Parathyroid adenoma (tissue), 2 donors: ENCODE measurements around the gene FBXO4.
A peak's percentile ranks its signal among the peaks of the same experiment; 100 is the strongest.

ENCODE experiments used
- H2AFZ ChIP-seq: fragments of 300-600 bp; sonication (generic); one replicate; pipeline ENCODE4 v1.7.0; 2017; ENCODE audit warnings: antibody characterized with exemption, mild to moderate bottlenecking
- H3K27ac ChIP-seq: fragments of 300-600 bp; sonication (generic); one replicate; pipeline ENCODE4 v1.7.0; 2017
- H3K27me3 ChIP-seq: fragments of 300-600 bp; sonication (generic); one replicate; pipeline ENCODE4 v1.7.0; 2017; ENCODE audit warnings: low read length; ENCODE audit not compliant: control insufficient read depth, insufficient read depth
- H3K36me3 ChIP-seq: fragments of 300-600 bp; sonication (generic); one replicate; pipeline ENCODE4 v1.7.0; 2017; ENCODE audit warnings: low read length; ENCODE audit not compliant: control insufficient read depth, insufficient read depth
- H3K4me1 ChIP-seq: fragments of 300-600 bp; sonication (generic); one replicate; pipeline ENCODE4 v1.7.0; 2017; ENCODE audit warnings: control low read depth
- H3K4me2 ChIP-seq: fragments of 300-600 bp; sonication (generic); one replicate; pipeline ENCODE4 v1.7.0; 2017; ENCODE audit warnings: low read length
- H3K4me3 ChIP-seq: fragments of 300-600 bp; sonication (generic); one replicate; pipeline ENCODE4 v1.7.0; 2017; ENCODE audit warnings: low read depth, low read length
- H3K79me2 ChIP-seq: fragments of 300-600 bp; sonication (generic); one replicate; pipeline ENCODE4 v1.7.0; 2017; ENCODE audit warnings: control low read depth
- H3K9ac ChIP-seq: fragments of 300-600 bp; sonication (generic); one replicate; pipeline ENCODE4 v1.7.0; 2017; ENCODE audit warnings: mild to moderate bottlenecking
- H3K9me3 ChIP-seq: fragments of 300-600 bp; sonication (generic); one replicate; pipeline ENCODE4 v1.7.0; 2017; ENCODE audit warnings: low read length; ENCODE audit not compliant: control insufficient read depth
- CTCF ChIP-seq: fragments of 300-600 bp; sonication (generic); IDR thresholded peaks from one replicate; pipeline ENCODE4 v1.7.0; 2017; ENCODE audit warnings: antibody characterized with exemption, mild to moderate bottlenecking
- donor health status: primary hyperparathyroidism.

Gene FBXO4

GRCh38 chr5:41924872-41925554 lies at the start of gene FBXO4:
Gene FBXO4, plus strand, starts transcription at chr5:41925281. Its CDS starts 29 bp downstream, at chr5:41925310.
- peak within 1 kb of the TSS; percentile 85 for H3K27ac ChIP-seq
- H3K27me3 ChIP-seq = no peaks in the 10 kb centered on the region
- no peaks in the 10 kb centered on the region for H3K9me3 ChIP-seq
- H3K4me3 ChIP-seq = peak within 1 kb of the TSS; percentile 66
- TF ChIP-seq CTCF = peak; percentile 68
- no peaks in the 10 kb centered on the region for H3K36me3 ChIP-seq
- no peaks in the 10 kb centered on the region for H3K4me1 ChIP-seq
- peak within 1 kb of the TSS; percentile 81 for H3K4me2 ChIP-seq
- H3K79me2 ChIP-seq = no peaks in the 10 kb centered on the region
- H3K9ac ChIP-seq = peak within 1 kb of the TSS; percentile 57
- peak within 1 kb of the TSS; percentile 98 for H2AFZ ChIP-seq

GRCh38 chr5:41876678-41877077 lies 48.4 kb upstream of the FBXO4 start:
- Histone ChIP-seq H3K27ac (no peak overlapping the region), H3K4me2 (no peak overlapping the region), H3K9me3 (no peaks in the 10 kb centered on the region), H3K79me2 (no peaks in the 10 kb centered on the region), H3K27me3 (no peaks in the 10 kb centered on the region), H3K36me3 (no peaks in the 10 kb centered on the region), H3K4me3 (no peak overlapping the region), H3K9ac (no peak overlapping the region), H2AFZ (no peak overlapping the region), H3K4me1 (no peaks in the 10 kb centered on the region)
- TF ChIP-seq CTCF = no peak

GRCh38 chr5:41877408-41877807 lies 47.7 kb upstream of the FBXO4 start:
- no peak overlapping the region for H3K4me2 ChIP-seq
- no peak overlapping the region for H3K4me3 ChIP-seq
- no peaks in the 10 kb centered on the region for H3K4me1 ChIP-seq
- no peaks in the 10 kb centered on the region for H3K27me3 ChIP-seq
- H3K79me2 ChIP-seq = no peaks in the 10 kb centered on the region
- no peak overlapping the region for H2AFZ ChIP-seq
- H3K36me3 ChIP-seq = no peaks in the 10 kb centered on the region
- no peak overlapping the region for H3K9ac ChIP-seq
- TF ChIP-seq CTCF = no peak
- no peaks in the 10 kb centered on the region for H3K9me3 ChIP-seq
- H3K27ac ChIP-seq = no peak overlapping the region

- no peak overlapping the region for H3K4me2 ChIP-seq
- no peak overlapping the region for H3K27ac ChIP-seq
- no peak overlapping the region for H2AFZ ChIP-seq
- no peaks in the 10 kb centered on the region for H3K9me3 ChIP-seq
- no peaks in the 10 kb centered on the region for H3K79me2 ChIP-seq
- H3K9ac ChIP-seq = no peak overlapping the region
- H3K4me3 ChIP-seq = no peak overlapping the region
- H3K27me3 ChIP-seq = no peaks in the 10 kb centered on the region
- H3K4me1 ChIP-seq = no peaks in the 10 kb centered on the region
- TF ChIP-seq CTCF = no peak
- no peaks in the 10 kb centered on the region for H3K36me3 ChIP-seq
Observed at GRCh38 chr5:41878173-41878572, 46.9 kb upstream of the FBXO4 start.
